Motor neuron (in vitro differentiated cells): ENCODE measurements around the gene RAB6D. TPM values are rescaled to one million over a fixed set of nuclear protein-coding genes. Genes with fewer than 3 reads are reported as not detected.
A peak's percentile ranks its signal among the peaks of the same experiment; 100 is the strongest.
"Not testable (repeated sequence)": the region's sequence is repeated elsewhere in the genome, so short reads cannot be mapped to it uniquely, and the experiment has no call there.

Source experiments
- ATAC-seq, 8 experiments: fragments of 200-7000 bp; cut with Tn5 transposase; replicated peaks in 6 of 8; 2 replicates each; pipeline ENCODE4 v1.8.0; 2021; ENCODE audit warnings: mild to moderate bottlenecking in 8 of 8, moderate library complexity in 8 of 8
- H3K27ac ChIP-seq, 2 donors: fragments of 250-450 bp; sonication (Bioruptor Pico); 2 replicates each; pipeline ENCODE4 v1.9.0; 2021; ENCODE audit warnings: antibody characterized with exemption in 2 of 2, mild to moderate bottlenecking in 2 of 2, moderate library complexity in 1 of 2
- H3K4me1 ChIP-seq, 2 donors: fragments of 250-450 bp; sonication (Bioruptor Pico); replicated peaks in 1 of 2; 2 replicates each; pipeline ENCODE4 v1.6.1; 2021; ENCODE audit warnings: antibody characterized with exemption in 2 of 2, mild to moderate bottlenecking in 2 of 2, moderate library complexity in 1 of 2
- H3K4me3 ChIP-seq, 5 donors: fragments of 250-450 bp; sonication (Bioruptor Pico); 2 replicates each; pipeline ENCODE4 v1.9.0; 2021; ENCODE audit warnings: antibody characterized with exemption in 5 of 5, mild to moderate bottlenecking in 5 of 5, moderate library complexity in 4 of 5
- WGBS, 10 experiments: fragments of 450-650 bp; shearing (Covaris generic); methylation state at CpG; one replicate each; pipeline ENCODE4 v1.0.0; 2022; 5-methylcytosine and 5-hydroxymethylcytosine counted together
- in situ Hi-C, 9 experiments: fragments of 400-800 bp; cut with MboI; loops; one replicate each; pipeline ENCODE4 v1.15.0; 2021; ENCODE audit warnings: low sequenced_read_pairs in 9 of 9, low pct_unique_long_range_greater_than_20kb in 2 of 9; ENCODE audit not compliant: unreplicated experiment in 9 of 9
- total RNA-seq, 8 experiments: library from RNA; unstranded; fragments of 300-600 nt; gene quantifications; 2 replicates each; pipeline versions ENCODE4 v1.2.3 to v1.2.4, GENCODE V29; 2022

RAB6D gene
- total RNA-seq, 8 experiments from 2014 or later = 0.25 to 2.0 (median 0.46) TPM; not detected in 1

DNA sequence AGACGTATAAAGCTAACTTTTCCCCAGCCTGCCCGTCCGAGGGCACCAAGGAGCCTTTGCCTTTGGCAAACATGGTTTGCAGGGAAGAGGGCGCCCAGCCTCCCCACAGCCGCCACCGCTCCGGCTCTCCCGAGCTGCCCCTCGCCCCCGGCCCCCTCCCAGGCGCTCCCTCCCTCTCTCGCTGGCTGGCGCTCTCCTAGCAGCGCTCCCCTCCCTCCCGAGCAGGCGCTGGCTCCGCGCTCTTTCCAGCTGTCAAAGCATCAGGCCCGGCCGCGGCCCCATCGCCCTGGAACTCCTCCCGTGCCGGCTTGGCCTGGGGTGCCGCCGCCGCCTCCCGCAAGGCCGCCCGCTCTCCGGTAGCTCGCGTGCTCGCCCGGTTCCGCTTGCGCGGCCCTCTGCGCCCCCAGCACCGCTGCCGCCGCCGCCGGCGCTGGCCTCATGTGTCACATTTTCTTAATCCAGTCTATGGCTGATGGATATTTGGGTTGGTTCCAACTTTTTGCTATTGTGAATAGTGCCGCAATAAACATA is 10.7 kb downstream of the RAB6D start:
- in situ Hi-C loops, H3K27ac ChIP-seq, H3K4me3 ChIP-seq, H3K4me1 ChIP-seq: not testable (repeated sequence)
- WGBS, 10 experiments = no CpG with 5 or more reads among the region's 46 CpGs
- peak in 4 of 8 experiments; percentile 28 to 52 (median 42) for ATAC-seq

DNA sequence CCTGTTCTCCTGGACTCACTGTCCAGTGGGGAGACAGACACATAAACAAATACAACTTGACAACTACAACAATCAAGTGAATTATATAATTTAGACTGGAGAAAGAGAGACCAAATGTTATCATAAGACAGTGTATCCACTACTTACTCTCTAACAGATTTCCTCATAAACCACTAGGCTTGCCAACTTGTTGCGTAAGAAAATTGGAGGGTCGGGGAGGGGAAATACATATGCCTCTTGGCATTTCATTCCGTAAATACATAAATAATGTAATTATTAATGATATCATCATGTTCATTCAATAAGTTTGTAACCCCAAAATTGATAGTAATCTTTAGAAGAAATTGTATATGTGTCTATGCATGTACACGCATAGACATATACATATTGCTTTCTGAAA is 14.9 kb downstream of the RAB6D start:
- in situ Hi-C loops = loop anchor here in 1 of 9 experiments (25.0 kb wide), 1 partner anchor 187 kb away; no protein-coding TSS in a partner anchor
- no peak for ATAC-seq
- Histone ChIP-seq H3K4me1 (peaks cover 0 to 4% of the 10 kb centered on the region in 2 donors), H3K27ac (no peak overlapping the region), H3K4me3 (no peak overlapping the region)
- 10 to 100% (median 75%) methylated on average over 1 to 4 of the region's 4 CpGs; no CpG with 5 or more reads in 1 of the 10 experiments for WGBS, 10 experiments

DNA sequence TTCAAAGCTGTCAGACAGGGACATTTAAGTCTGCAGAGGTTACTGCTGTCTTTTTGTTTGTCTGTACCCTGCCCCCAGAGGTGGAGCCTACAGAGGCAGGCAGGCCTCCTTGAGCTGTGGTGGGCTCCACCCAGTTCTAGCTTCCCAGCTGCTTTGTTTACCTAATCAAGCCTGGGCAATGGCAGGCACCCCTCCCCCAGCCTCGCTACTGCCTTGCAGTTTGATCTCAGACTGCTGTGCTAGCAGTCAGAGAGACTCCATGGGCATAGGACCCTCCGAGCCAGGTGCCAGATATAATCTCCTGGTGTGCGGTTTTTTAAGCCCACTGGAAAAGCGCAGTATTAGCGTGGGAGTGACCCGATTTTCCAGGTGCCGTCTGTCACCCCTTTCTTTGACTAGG is 16.9 kb downstream of the RAB6D start:
- in situ Hi-C loops = loop anchor here in 1 of 9 experiments (25.0 kb wide), 1 partner anchor 185 kb away; no protein-coding TSS in a partner anchor
- not testable (repeated sequence) for H3K4me1 ChIP-seq, H3K4me3 ChIP-seq, ATAC-seq, H3K27ac ChIP-seq
- 91 to 100% methylated on average over 2 to 4 of the region's 7 CpGs; no CpG with 5 or more reads in 8 of the 10 experiments for WGBS, 10 experiments

DNA sequence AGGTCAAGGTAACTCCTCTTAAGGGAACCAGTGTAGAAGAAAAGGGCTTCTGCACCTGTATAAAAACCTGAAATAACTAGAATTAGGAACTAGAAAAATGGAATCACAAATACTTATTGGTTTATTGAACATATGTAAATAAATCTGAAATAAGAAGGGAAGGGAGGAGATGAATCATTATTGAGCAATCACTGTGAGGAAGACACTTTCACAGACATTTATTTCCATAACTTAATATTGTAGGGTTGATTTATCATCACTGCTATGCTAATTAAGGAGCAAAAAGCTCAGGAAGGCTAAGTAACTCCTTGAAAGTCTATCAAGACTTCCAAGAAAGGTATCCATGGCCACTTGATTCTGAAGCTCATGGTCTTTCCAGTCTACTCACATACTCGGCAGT is 24.7 kb downstream of the RAB6D start:
- 0 to 100% (median 20%) methylated on average over 1 of the region's 1 CpG; no CpG with 5 or more reads in 5 of the 10 experiments for WGBS, 10 experiments
- in situ Hi-C loops = loop anchor here in 1 of 9 experiments (25.0 kb wide), 1 partner anchor 177 kb away; no protein-coding TSS in a partner anchor
- ATAC-seq = peak in 1 of 8 experiments; percentile 54
- not testable (repeated sequence) for H3K4me3 ChIP-seq, H3K27ac ChIP-seq, H3K4me1 ChIP-seq

DNA sequence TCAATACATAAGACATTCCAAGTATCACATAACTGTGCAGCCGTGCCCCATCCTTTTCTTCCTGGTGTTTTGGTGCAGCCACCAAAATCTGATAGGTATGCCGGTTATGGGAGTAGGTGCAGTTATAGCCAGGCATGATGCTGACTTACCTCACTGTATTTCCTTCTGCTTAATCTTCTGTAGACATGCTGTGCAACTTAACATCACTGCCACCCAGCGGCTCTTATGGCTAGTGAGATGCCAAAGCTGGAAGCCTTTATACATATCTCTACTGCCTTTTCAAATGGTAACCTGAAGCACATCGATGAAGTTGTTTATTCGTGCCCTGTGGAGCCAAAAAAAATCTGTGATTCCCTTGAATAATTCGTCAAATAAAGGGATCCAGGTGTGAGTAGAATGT is 28.6 kb downstream of the RAB6D start:
- 0 to 31% (median 16%) methylated on average over 1 to 5 of the region's 6 CpGs; no CpG with 5 or more reads in 2 of the 10 experiments for WGBS, 10 experiments
- not testable (repeated sequence) for H3K27ac ChIP-seq, H3K4me3 ChIP-seq, H3K4me1 ChIP-seq
- ATAC-seq = peak in 7 of 8 experiments; percentile 25 to 62 (median 47)
- in situ Hi-C loops = loop anchor here in 1 of 9 experiments (25.0 kb wide), 1 partner anchor 173 kb away; no protein-coding TSS in a partner anchor

DNA sequence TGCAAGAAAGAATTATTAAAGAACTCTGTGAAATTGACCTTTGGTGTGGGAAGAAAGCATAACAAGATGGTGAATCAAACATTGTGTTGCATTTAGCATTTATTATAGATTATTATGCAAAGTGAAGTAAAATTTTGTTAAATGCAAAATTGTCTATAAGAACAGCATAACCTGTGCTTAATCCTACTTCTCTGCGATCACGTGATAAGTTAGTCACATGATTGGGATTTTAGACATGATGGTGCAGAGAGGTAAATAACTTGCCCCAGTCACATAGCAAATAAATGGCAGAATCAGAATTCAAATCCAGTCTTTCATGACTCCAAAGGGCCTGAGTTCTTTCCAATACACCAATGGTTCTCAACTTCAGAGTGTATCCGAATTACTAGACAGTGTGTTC is 31.3 kb downstream of the RAB6D start:
- in situ Hi-C loops = loop anchor here in 1 of 9 experiments (25.0 kb wide), 1 partner anchor 170 kb away; no protein-coding TSS in a partner anchor
- not testable (repeated sequence) for H3K4me1 ChIP-seq, H3K27ac ChIP-seq, H3K4me3 ChIP-seq, ATAC-seq
- 0 to 94% (median 82%) methylated on average over 1 to 3 of the region's 3 CpGs; no CpG with 5 or more reads in 4 of the 10 experiments for WGBS, 10 experiments

DNA sequence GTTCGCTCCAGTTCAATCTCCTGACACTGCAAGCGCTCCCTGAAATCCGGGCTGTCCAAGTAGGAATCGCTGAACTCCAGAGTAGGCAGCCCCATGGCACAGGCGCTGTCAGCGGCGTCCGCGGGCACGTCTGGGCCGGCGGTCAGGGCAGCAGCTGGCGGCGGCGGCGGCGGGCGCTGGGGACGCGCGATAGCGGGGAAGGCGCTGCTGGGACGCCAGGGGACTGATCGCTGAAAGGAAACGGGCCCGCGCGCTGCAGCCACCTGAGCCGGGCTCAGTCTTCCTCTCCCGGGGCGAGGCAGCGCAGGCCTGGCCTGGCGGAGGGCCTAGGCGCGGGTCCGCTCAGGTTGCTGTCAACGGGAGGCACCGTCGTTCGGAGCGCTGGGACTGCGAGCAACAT is 33.0 kb downstream of the RAB6D start:
- WGBS, 10 experiments = 40% methylated on average over 1 of the region's 43 CpGs; no CpG with 5 or more reads in 9 of the 10 experiments
- peak in 6 of 8 experiments; percentile 36 to 84 (median 80) for ATAC-seq
- not testable (repeated sequence) for H3K27ac ChIP-seq, H3K4me1 ChIP-seq
- in situ Hi-C loops = loop anchor here in 1 of 9 experiments (25.0 kb wide), 1 partner anchor 169 kb away; no protein-coding TSS in a partner anchor
- peak overlapping the region in 3 of 5 donors; percentile 18 to 24 (median 19) for H3K4me3 ChIP-seq

DNA sequence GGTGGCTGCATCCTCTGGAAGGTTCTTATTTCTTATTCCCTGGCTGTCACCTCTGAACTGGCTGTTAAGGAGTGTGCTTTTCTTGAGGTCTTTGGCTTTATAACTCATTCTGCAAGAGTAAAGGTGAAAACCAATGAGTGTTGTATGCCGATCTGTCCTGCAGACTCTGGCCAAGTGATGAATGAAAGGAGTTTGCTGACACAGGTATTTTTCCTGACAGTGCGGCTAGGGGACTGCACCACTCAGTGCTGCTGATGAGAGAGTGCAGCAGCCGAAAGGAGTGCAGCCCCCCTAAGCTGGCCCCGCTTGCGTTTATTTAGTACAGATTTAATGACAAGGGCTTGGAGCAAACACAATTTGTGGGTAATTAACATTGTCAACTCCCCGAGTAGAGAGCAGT is 41.8 kb downstream of the RAB6D start:
- no peaks in the 10 kb centered on the region for H3K4me1 ChIP-seq
- ATAC-seq = no peak
- no peak overlapping the region for H3K4me3 ChIP-seq
- WGBS, 10 experiments = 20 to 92% (median 68%) methylated on average over 1 to 3 of the region's 6 CpGs; no CpG with 5 or more reads in 4 of the 10 experiments
- no peak overlapping the region for H3K27ac ChIP-seq
- in situ Hi-C loops = no loop called here

DNA sequence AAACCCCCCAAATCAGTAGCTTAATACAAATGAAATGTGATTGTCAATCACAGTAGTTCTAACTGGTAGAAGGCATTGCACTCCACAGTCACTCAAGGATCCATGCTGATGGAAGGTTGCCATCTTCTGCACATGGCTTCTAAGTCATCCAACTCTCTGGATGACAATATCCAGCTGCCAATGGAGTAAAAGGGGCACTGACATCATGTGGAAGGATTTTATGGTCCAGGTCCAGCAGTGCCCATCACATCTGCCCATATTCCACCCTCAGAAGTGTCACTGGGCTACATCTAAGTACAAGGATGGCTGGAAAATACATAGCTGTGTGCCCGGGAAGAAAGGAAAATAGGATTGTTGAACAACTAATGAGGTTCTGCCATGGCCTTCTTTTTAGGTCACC is 42.6 kb downstream of the RAB6D start:
- in situ Hi-C loops, H3K27ac ChIP-seq, H3K4me1 ChIP-seq, H3K4me3 ChIP-seq, ATAC-seq: not testable (repeated sequence)
- WGBS, 10 experiments = 60% methylated on average over 1 of the region's 1 CpG; no CpG with 5 or more reads in 9 of the 10 experiments

DNA sequence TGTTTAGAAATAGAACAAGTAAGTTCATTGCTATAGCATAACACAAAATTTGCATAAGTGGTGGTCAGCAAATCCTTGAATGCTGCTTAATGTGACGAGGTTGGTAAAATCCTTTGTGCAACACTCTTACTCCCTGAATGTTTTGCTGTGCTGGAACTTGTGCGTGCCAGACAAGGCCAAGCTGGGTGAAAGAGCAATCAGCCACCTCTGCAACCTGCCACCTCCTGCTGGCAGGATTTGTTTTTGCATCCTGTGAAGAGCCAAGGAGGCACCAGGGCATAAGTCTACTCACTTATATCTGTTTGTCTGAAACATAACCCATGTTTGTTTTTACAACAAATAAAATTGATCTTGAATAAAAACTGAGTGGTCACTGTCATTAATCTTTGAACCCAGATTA is 53.0 kb downstream of the RAB6D start:
- H3K4me1 ChIP-seq, ATAC-seq, in situ Hi-C loops, H3K27ac ChIP-seq, H3K4me3 ChIP-seq: not testable (repeated sequence)
- WGBS, 10 experiments = no CpG with 5 or more reads among the region's 2 CpGs

Other genes starting within 250 kb of the RAB6D start
- 1 to 10 TPM in 1 of 8 experiments, under 1 TPM in 7; 0.11 to 5.8 (median 0.28) TPM for gene POTEE, start 154.6 kb downstream of the RAB6D start, total RNA-seq
- gene TUBA3D, start 112.0 kb upstream of the RAB6D start, total RNA-seq = 1 to 10 TPM in 1 of 8 experiments, under 1 TPM in 5, not detected in 2; 0.23 to 1.4 (median 0.44) TPM
- gene MZT2A, start 128.2 kb upstream of the RAB6D start, total RNA-seq = 100 to 1,000 TPM in 5 of 8 experiments, 10 to 100 TPM in 2, 1 to 10 TPM in 1; 9.1 to 141 (median 109) TPM
- 10 to 100 TPM in 4 of 8 experiments, 1 to 10 TPM in 3, under 1 TPM in 1; 0.97 to 16.1 (median 12.2) TPM for gene CCDC74A, start 163.7 kb upstream of the RAB6D start, total RNA-seq